Mesothelial cell of epicardium (in vitro differentiated cells): ENCODE results near the gene ATP1B2. TPM values are rescaled to one million over a fixed set of nuclear protein-coding genes. Genes with fewer than 3 reads are reported as not detected.

Experiments
- DNase-seq, 2 experiments: peaks; one replicate each; pipeline ENCODE4 v3.0.0; 2021; ENCODE audit warnings: low spot score in 2 of 2; ENCODE audit not compliant: unreplicated experiment in 2 of 2
- H3K27ac Mint-ChIP-seq: 2 replicates; pipeline ENCODE4 v1.8.0; 2021; ENCODE audit warnings: mixed read lengths
- H3K27me3 Mint-ChIP-seq: 2 replicates; pipeline ENCODE4 v1.8.0; 2021; ENCODE audit warnings: low read depth, mixed read lengths
- H3K36me3 Mint-ChIP-seq: 2 replicates; pipeline ENCODE4 v1.8.0; 2021; ENCODE audit warnings: mixed read lengths
- H3K4me1 Mint-ChIP-seq: 2 replicates; pipeline ENCODE4 v1.8.0; 2021; ENCODE audit warnings: mixed read lengths
- H3K4me3 Mint-ChIP-seq: 2 replicates; pipeline ENCODE4 v1.8.0; 2021; ENCODE audit warnings: mild to moderate bottlenecking, moderate library complexity, mixed read lengths
- H3K9me3 Mint-ChIP-seq: 2 replicates; pipeline ENCODE4 v1.8.0; 2021; ENCODE audit warnings: mixed read lengths
- total RNA-seq: library from RNA; stranded (reverse); gene quantifications from 3 replicates; pipeline ENCODE4 v1.2.1, GENCODE V29; 2021
- TF ChIP-seq, protein P1 (sequence below): fragments of 200-600 bp; sonication (generic); IDR thresholded peaks from one replicate; pipeline ENCODE4 v1.5.0; 2021; ENCODE audit warnings: antibody characterized with exemption; ENCODE audit not compliant: unreplicated experiment

ATP1B2 gene
- total RNA-seq, 1 donor from 2014 or later = 10.2 TPM

DNA sequence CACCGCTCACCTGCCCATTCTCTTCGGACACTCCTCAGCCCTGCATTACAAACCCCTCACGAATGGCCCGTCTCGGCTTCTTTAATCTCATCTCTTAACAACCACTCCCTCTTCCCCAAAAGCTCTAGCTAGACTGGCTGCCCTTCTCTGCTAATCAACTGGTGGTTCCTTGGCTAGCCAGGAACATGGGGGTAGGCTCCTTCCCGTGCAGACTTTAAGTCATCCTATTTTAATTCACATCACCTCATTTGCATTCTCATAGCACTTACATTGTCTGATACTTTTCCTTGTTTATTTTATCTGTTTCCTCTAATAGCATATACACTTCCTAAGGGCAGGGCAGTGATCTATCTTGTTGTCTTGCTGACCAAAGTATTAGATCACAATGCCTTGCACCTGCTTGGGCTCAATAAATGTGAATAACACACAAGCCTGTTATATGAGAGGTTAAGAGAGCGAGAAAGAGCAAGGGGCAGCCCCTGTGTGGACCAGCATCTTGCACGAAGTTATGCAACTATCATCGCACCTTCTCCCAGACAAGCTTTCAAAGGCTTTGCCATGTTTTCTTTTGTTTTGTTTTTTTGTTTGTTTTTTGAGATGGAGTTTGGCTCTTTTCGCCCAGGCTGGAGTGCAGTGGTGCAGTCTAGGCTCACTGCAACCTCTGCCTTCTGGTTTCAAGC lies 26.8 kb downstream of the ATP1B2 start:
- Mint-ChIP-seq H3K27ac (no peak overlapping the region), H3K36me3 (peaks cover 28% of the 10 kb centered on the region), H3K4me3 (no peak overlapping the region), H3K27me3 (no peaks in the 10 kb centered on the region), H3K9me3 (peaks cover 9% of the 10 kb centered on the region), H3K4me1 (no peaks in the 10 kb centered on the region)
- DNase-seq = no peak
- TF ChIP-seq, protein P1, sequence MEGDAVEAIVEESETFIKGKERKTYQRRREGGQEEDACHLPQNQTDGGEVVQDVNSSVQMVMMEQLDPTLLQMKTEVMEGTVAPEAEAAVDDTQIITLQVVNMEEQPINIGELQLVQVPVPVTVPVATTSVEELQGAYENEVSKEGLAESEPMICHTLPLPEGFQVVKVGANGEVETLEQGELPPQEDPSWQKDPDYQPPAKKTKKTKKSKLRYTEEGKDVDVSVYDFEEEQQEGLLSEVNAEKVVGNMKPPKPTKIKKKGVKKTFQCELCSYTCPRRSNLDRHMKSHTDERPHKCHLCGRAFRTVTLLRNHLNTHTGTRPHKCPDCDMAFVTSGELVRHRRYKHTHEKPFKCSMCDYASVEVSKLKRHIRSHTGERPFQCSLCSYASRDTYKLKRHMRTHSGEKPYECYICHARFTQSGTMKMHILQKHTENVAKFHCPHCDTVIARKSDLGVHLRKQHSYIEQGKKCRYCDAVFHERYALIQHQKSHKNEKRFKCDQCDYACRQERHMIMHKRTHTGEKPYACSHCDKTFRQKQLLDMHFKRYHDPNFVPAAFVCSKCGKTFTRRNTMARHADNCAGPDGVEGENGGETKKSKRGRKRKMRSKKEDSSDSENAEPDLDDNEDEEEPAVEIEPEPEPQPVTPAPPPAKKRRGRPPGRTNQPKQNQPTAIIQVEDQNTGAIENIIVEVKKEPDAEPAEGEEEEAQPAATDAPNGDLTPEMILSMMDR = no peak

- Mint-ChIP-seq H3K36me3 (peaks cover under 1% of the 10 kb centered on the region), H3K9me3 (no peaks in the 10 kb centered on the region), H3K27ac (peak overlapping the region; percentile 100), H3K4me3 (peak overlapping the region; percentile 98), H3K4me1 (peaks cover 23% of the 10 kb centered on the region), H3K27me3 (no peaks in the 10 kb centered on the region)
- TF ChIP-seq, protein P1 = no peak
- DNase-seq = no peak
Observed at GRCh38 chr17:7684851-7685532, 34.3 kb downstream of the ATP1B2 start.

- TF ChIP-seq, protein P1 = no peak
- H3K27ac Mint-ChIP-seq = peak overlapping the region; percentile 100
- no peaks in the 10 kb centered on the region for H3K9me3 Mint-ChIP-seq
- DNase-seq = peak; percentile 81 to 87
- H3K36me3 Mint-ChIP-seq = peaks cover 3% of the 10 kb centered on the region
- H3K4me1 Mint-ChIP-seq = peaks cover 25% of the 10 kb centered on the region
- no peaks in the 10 kb centered on the region for H3K27me3 Mint-ChIP-seq
- H3K4me3 Mint-ChIP-seq = peak overlapping the region; percentile 98
Observed at GRCh38 chr17:7685533-7686221, 35.0 kb downstream of the ATP1B2 start.

GRCh38 chr17:7686222-7687071 lies 35.7 kb downstream of the ATP1B2 start:
- Mint-ChIP-seq H3K36me3 (peaks cover 5% of the 10 kb centered on the region), H3K27me3 (no peaks in the 10 kb centered on the region), H3K27ac (peak overlapping the region; percentile 100), H3K9me3 (no peaks in the 10 kb centered on the region), H3K4me3 (peak overlapping the region; percentile 98), H3K4me1 (peaks cover 25% of the 10 kb centered on the region)
- peak; percentile 52 to 77 for DNase-seq
- TF ChIP-seq, protein P1 = no peak
